Left colon (tissue), 2 donors: Measurements from ENCODE around the gene ZRANB1. TPM values are rescaled to one million over a fixed set of nuclear protein-coding genes. Genes with fewer than 3 reads are reported as not detected.

Experiments used
- ATAC-seq: fragments of 200-7000 bp; cut with Tn5 transposase; one replicate; pipeline ENCODE4 v1.9.1; 2020; ENCODE audit warnings: mild to moderate bottlenecking, moderate library complexity
- DNase-seq, 2 donors: peaks; one replicate each; pipeline ENCODE4 v3.0.0-alpha.2; 2020
- intact Hi-C, 2 donors: fragments of 100-400 bp; cut with DNase I in 1 of 2; cut with micrococcal nuclease in 1 of 2; formaldehyde crosslinking; loops; one replicate each; pipeline versions ENCODE4 v1.11.2 to v1.14.0; 2022; cut with DNase I, micrococcal nuclease
- total RNA-seq, 2 donors: library from RNA; stranded (reverse); fragmentation: NEBNext Ultra II Directional; extraction: Animal tissue kit (Norgen Biotek cat#: 25700); gene quantifications; one replicate each; pipeline ENCODE4 v1.2.1, GENCODE V29; 2021
- donor health status: DM: no; HTN: no; CAD: no.
- donor health status: DM: yes; HTN: yes; CAD: no.

ZRANB1 gene
- total RNA-seq, 2 donors from 2014 or later, result 10.6 to 13.6 TPM

GRCh38 chr10:125011171-125011925 lies 69.4 kb downstream of the ZRANB1 start:
- ATAC-seq, result no peak
- no peak for DNase-seq
- intact Hi-C loops, result no loop called here

- ATAC-seq, result no peak
- intact Hi-C loops, result no loop called here
- no peak for DNase-seq
These were observed 70.2 kb downstream of the ZRANB1 start for GRCh38 chr10:125011926-125012705.

- ATAC-seq (peak; percentile 70), DNase-seq (peak; percentile 53 to 73)
- intact Hi-C loops, result no loop called here
These were observed 71.1 kb downstream of the ZRANB1 start for GRCh38 chr10:125012851-125013528.

- intact Hi-C loops, result no loop called here
- DNase-seq (no peak), ATAC-seq (peak; percentile 2)
These were observed 71.6 kb downstream of the ZRANB1 start for GRCh38 chr10:125013529-125013872.

GRCh38 chr10:125014086-125014830 lies 72.3 kb downstream of the ZRANB1 start:
- ATAC-seq (no peak), DNase-seq (peak in 1 of 2 donors; percentile 40)
- intact Hi-C loops, result no loop called here

GRCh38 chr10:125014836-125015355 lies 73.0 kb downstream of the ZRANB1 start:
- DNase-seq (no peak), ATAC-seq (no peak)
- intact Hi-C loops, result no loop called here

GRCh38 chr10:125015356-125015944 lies 73.5 kb downstream of the ZRANB1 start:
- intact Hi-C loops, result no loop called here
- DNase-seq, result no peak

GRCh38 chr10:125016123-125016522 lies 74.2 kb downstream of the ZRANB1 start:
- ATAC-seq (no peak), DNase-seq (no peak)
- intact Hi-C loops, result no loop called here

More at GRCh38 chr10:125015356-125015944, 73.5 kb downstream of the ZRANB1 start:
- no peak for ATAC-seq

GRCh38 chr10:125016611-125017202 lies 74.8 kb downstream of the ZRANB1 start:
- no peak for DNase-seq
- ATAC-seq, result no peak
- intact Hi-C loops, result no loop called here

GRCh38 chr10:125017547-125018298 lies 75.8 kb downstream of the ZRANB1 start:
- ATAC-seq (no peak), DNase-seq (no peak)
- intact Hi-C loops, result no loop called here

- no peak for DNase-seq
- no peak for ATAC-seq
- intact Hi-C loops, result no loop called here
These were observed 76.7 kb downstream of the ZRANB1 start for GRCh38 chr10:125018576-125019143.

- peak; percentile 17 for ATAC-seq
- no peak for DNase-seq
- intact Hi-C loops, result no loop called here
These were observed 78.5 kb downstream of the ZRANB1 start for GRCh38 chr10:125020386-125020785.

- DNase-seq, result no peak
- intact Hi-C loops, result no loop called here
- ATAC-seq, result no peak
These were observed 78.9 kb downstream of the ZRANB1 start for GRCh38 chr10:125020871-125021270.

- no peak for ATAC-seq
- no peak for DNase-seq
- intact Hi-C loops, result no loop called here
These were observed 79.9 kb downstream of the ZRANB1 start for GRCh38 chr10:125021686-125022344.

GRCh38 chr10:125022671-125023070 lies 80.7 kb downstream of the ZRANB1 start:
- intact Hi-C loops, result no loop called here
- DNase-seq (no peak), ATAC-seq (no peak)

GRCh38 chr10:125023255-125023654 lies 81.3 kb downstream of the ZRANB1 start:
- intact Hi-C loops, result no loop called here
- DNase-seq (peak in 1 of 2 donors; percentile 46), ATAC-seq (peak; percentile 56)
